CD4-positive, alpha-beta T cell treated with Interleukin-2 at 100 ng/mL for 4 hours (primary cell): ENCODE measurements around the gene C16orf46.

Experiments
- DNase-seq: peaks from one replicate; pipeline ENCODE4 v3.0.0-alpha.2; 2020; ENCODE audit warnings: low spot score

The C16orf46 gene

DNA sequence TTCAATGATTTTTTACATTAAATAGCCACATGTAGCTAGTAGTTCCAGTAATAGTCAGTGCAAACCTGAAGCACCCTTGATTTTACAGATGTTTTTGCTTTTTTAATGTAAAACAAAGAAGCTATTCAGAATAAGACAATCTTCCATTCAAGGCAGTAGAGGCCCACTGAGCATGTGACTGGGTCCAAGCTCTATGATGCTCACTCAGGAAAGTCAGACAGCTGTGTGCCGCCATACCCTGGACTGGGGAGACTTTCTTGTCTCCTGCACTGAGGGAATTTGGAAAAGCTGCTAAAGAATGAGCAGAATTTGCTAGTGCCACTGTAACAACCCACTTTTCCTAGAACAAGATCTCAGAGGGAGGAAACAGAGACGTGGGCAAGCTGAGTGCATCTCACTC is 58.5 kb downstream of the C16orf46 start:
- DNase-seq: no peak

DNA sequence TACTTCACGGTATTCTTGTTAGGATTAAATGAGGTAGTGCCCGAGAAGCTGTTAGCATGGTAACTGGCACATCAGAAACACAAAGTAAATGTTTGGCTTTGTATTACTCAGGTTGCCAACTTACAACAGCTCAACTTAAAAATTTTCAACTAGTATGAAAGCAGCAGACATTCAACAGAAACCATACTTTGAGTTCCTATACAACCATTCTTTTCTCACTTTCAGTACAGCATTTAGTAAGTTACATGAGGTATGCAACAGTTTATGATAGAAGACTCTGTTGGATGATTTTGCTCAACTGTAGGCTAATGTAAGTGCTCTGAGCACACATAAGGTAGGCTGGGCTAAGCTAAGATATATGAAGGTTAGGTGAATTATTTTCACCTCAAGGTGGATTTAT is 62.4 kb downstream of the C16orf46 start:
- no peak for DNase-seq

DNA sequence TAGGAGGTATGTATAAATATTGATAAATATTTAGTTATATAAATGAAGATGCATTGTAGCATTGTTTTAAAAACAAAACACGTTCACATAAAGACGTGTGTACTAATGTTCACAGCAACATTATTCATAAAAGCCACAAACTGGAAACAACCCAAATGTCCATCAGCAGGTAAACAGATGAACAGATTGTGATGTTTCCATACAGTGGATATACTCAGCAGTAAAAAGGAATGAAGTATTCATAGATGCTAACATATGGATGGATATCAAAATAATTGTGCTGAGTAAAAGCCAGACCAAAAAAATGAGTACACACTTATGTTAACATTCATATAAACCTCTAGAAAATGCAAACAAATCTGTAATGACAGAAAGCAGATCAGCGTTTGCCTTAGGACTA is 64.1 kb downstream of the C16orf46 start:
- DNase-seq: no peak
